GM12873 (cell line): Measurements from ENCODE around the gene ATG7.

ENCODE experiments used
- CTCF ChIP-seq: IDR thresholded peaks from 2 replicates; pipeline ENCODE4 v1.5.1; 2012; ENCODE audit warnings: low read depth, mild to moderate bottlenecking, moderate library complexity, low read length, control low read depth; ENCODE audit not compliant: insufficient read depth; ENCODE audit errors: missing control alignments

The ATG7 gene

DNA sequence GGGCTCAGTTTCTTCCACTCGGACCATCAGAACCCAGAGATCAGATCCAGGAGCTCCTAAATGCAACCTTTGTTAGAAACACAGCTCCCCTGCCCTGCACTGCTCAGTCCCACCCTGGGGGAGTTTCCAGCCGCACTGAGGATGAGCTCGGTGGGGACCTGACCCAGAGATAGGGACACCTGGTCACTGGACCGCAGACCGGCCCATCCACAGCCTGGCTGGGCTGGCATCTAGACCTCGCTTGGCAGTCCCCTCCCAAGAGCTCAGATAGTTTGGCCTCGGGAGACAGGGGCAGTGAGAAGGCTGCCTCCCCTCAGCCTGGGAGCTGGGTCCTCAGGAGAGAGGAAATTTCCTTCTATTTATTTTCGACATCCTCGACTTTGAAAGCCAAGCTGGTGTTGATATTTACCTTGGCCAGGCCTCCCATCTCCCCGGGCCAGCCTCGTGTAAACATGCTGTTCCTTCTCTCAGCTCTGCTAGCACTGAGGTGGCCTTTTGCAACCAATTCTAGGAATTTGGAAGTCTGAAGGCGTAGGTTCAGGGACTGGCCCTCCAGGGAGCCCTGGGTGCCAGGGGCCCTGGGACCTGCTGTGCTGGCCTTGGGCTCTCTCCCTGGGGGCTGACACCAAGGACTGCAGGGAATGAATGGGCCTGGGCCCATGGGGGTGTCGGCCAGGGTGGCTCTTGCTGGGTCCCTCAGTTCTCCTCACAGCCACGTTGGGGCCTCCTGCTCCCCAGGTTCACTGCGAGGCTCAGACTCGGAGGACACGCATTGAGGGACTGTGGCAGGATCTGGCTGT, 281.4 kb downstream of the ATG7 start:
- no peak for TF ChIP-seq CTCF

DNA sequence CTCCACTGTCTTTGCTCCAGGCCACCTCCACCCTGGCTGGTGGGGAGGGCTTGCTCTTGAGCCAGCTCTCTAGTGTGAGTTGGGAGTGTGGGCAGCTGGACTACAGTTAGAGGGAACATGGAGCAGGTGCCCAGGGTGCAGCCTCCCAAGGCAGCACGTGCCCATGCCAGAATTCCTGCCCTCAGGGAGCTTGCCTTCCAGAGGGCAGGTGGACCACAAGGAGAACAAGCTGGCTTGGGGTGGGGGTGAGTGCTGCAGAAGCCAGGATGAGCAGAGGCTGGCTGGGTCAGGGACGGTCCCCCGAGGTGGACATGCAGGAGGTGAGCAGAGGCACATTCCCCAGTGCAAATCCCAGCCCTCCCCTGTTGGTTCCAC, 282.0 kb downstream of the ATG7 start:
- no peak for TF ChIP-seq CTCF

DNA sequence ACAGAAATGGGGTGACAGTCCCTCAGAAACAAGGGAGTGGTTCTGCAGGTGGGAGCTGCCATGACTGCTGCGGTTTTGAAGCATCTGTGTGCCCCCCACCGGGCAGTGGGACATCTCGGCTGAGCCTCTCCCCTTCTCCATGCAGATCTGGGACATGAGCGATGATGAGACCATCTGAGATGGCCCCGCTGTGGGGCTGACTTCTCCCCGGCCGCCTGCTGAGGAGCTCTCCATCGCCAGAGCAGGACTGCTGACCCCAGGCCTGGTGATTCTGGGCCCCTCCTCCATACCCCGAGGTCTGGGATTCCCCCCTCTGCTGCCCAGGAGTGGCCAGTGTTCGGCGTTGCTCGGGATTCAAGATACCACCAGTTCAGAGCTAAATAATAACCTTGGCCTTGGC, 282.5 kb downstream of the ATG7 start:
- no peak for TF ChIP-seq CTCF

DNA sequence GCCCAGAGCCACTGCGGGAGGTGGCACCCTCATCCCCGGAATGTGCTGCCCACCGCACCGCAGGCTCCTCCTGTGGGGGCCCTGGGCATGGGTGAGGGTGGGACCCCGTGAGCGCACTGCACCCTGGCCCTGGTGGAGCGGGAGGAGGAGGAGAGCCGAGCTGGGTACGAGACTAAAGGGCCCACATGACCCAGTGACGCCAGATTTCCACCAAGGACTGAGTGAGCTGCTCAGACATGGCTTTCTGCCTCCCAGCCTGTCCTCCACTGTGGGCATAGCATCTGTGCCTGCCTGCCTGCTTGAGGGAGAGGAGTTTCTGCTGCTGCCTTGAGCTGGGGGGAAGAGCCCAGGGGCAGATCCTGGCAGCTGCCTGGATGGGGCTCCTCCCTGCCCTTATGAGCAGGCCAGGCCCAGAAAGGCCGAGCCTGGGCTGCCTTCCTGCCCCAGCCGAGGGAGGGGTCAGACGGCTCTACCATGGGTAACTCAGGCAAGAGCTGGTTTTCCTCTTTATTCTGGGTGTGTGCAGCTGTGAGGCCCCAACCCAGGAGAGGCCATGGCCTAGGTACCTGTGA, 283.1 kb downstream of the ATG7 start:
- no peak for TF ChIP-seq CTCF

- TF ChIP-seq CTCF: no peak
Observed at GRCh38 chr3:11555881-11556633, 283.9 kb downstream of the ATG7 start.

DNA sequence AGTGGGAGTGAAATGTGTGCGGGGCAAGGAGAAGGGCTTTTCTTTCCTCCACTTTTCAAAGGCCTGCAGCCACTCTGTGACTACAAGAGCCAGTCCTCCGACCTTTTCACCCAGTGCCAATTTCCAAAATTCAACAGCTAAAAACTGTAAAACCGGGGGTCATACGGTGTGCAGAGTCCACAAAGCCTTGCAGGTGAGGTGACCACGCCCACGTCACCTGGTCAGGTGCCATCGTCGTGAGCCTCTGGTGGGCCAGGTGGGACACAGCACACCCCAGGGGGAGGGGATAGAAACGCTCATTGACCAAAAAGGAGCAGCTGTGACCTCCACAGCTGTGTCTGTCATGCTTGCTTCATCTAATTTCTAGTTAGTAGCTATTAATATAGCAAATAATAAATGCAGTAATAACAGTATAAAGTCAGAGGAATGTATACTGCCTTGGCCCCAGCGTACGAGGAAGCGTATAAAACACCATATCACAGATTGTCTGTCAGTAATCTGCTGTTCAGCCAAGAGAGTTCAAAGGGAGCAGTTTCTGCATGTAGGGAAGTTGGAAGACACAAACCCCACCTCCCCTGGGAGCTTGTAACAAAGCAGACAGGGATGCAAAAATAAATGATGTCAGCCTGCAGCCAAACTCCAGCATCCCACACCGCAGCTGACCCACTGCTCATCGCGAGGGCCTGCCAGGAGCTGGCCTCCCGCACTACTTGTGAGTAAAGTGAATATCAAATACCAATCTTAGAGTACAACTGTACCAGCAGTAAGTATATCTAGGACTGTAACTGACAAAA, 284.9 kb downstream of the ATG7 start:
- no peak for TF ChIP-seq CTCF
